NCI-H1436 (cell line): ENCODE measurements around the gene RNF217.

Source experiments
- DNase-seq: peaks from one replicate; lab custom pipeline; 2025; lab: John Stamatoyannopoulos, UW

Gene RNF217

GRCh38 chr6:125099211-125100073 is 137.2 kb downstream of the RNF217 start:
- DNase-seq: peak; percentile 52

GRCh38 chr6:125100074-125100652 is 137.9 kb downstream of the RNF217 start:
- DNase-seq: no peak

GRCh38 chr6:125101128-125101527 is 138.9 kb downstream of the RNF217 start:
- no peak for DNase-seq

- no peak for DNase-seq
Observed at GRCh38 chr6:125101631-125102030, 139.4 kb downstream of the RNF217 start.

GRCh38 chr6:125102411-125102810 is 140.2 kb downstream of the RNF217 start:
- DNase-seq: no peak

DNA sequence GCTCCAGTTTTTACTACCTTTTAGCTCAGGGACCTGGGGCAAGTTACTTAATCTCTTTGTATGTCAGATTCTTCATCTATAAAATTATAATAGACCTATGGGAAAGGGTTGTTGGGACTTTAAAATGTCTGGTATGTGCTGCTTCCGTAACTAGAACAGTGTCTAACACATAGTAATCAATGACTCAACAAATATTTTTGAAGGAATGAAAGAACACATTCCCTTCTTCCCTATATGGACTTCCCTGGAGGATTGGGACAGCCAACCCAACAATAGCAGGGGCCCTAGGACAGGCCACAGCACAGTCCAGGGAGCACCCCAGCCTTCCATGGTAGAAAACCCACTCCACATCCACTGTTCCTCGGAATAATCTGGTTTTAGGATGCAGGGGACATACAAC is 140.7 kb downstream of the RNF217 start:
- no peak for DNase-seq

DNA sequence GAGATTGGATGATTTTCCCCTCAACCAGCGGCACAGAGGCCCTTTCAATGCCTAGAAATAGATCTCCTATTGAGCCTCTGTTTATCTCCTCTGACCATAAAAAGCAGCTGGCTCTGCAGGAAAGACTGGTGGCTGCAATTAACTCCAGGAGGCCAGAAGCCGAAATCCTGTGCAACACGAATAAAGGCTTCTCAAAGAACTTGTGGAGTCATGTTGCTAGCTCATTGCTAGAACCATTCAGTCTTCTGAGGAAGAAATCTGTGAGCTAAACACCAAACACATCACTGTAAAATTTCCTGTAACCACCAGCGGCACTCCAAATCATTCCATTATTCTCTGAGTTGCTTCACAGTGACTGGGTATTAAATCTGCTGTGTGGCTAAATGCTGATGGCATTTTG is 142.2 kb downstream of the RNF217 start:
- no peak for DNase-seq

DNA sequence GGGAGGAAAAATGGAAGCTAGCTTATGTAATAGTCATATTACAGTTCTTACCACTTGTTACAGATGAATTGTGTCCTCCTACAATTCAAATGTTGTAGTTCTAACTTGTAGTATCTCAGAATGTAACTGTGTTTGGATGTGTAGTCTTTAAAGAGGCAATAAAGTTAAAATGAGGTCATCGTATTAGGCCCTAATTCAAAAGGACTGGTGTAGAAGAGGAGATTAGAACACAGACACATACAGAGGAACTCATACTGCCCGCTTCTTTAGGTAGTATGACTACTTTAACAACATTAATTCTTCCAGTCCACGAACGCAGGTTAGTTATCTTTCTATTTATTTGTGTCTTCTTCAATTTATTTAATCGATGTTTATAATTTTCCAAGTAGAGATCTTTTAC is 144.8 kb downstream of the RNF217 start:
- DNase-seq: no peak

DNA sequence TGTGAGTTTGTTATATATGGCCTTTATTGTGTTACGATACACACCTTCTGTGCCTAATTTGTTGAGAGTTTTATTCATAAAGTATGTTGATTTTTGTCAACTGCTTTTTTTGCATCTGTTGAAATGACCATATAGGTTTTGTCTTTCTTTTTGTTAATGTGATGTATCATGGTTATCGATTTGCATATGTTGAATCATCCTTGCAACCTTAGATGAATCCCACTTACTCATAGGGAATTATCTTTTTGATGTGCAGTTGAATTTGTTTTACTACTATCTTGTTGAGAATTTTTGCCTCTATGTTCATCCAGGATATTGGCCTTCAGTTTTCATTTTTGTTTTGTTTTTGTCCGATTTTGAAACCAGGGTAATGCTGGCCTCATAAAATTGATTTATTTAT is 145.7 kb downstream of the RNF217 start:
- DNase-seq: no peak

DNA sequence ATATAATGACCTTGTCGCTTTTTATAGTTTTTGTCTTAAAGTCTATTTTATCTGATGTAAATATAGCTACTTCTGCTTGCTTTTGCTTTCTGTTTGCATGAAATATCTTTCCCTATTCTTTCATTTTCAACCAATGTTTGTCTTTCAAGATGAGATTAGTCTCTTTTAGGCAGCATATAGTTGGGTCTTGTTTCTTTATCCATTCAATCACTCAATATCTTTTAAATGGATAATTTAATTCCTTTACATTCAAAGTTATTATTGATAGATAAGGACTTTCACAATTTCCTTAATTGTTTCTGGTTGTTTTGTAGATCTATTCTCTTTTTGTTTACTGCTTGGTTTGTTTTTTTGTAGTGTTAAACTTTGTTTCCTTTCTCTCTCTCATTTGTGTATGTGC is 147.8 kb downstream of the RNF217 start:
- no peak for DNase-seq

DNA sequence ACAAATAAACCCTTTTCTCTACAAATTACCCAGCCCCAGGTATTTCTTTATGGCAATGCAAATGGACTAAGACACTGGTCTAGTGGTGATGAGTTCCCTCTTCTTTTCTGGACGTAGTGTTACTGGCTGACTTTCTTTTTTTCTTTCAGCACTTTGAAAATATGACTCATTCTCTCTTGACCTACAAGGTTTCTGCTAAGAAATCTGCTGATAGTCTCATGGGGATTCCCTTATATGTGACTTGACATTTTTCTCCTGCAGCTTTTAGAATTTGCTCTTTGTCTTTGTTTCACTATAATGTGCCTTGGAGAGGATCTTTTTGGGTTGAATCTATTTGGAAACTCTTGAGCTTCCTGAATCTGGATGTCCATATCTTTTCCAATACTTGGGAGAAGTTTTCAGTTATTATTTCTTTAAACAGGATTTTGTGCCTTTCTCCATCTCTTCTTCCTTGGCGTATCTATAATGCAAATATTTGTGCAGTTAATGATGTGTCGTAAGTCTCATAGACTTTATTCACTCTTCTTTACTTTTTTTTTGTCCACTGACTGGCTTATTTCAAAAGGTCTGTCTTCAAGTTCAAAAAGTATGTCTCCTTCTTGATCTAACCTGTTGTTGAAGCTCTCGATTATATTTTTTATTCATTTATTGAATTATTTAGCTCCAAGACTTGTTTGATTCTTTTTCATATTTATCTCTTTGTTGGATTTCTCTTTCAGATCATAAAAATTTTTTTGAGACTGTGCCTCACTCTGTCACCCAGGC is 149.2 kb downstream of the RNF217 start:
- DNase-seq: no peak

GRCh38 chr6:125112934-125113333 is 150.7 kb downstream of the RNF217 start:
- no peak for DNase-seq

GRCh38 chr6:125114248-125114858 is 152.1 kb downstream of the RNF217 start:
- peak; percentile 36 for DNase-seq

- DNase-seq: no peak
Observed at GRCh38 chr6:125116170-125116569, 153.9 kb downstream of the RNF217 start.

DNA sequence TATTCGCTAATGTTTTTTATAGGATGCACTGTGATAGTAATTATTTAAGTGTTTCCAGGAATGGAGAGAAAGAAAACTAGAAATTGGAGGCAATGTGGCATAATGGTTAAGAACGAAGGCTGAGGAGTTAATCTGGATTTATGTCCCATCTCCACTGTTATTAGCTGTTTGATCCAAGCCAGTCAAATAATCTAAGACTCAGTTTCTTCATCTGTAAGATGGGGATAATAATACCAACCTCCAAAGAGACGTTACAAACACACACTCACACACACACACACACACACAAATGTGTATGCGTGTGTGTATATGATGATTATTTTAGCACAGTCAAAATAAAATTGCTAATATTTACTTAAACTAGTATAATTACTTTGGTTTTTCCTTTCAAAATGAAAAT is 154.5 kb downstream of the RNF217 start:
- no peak for DNase-seq

DNA sequence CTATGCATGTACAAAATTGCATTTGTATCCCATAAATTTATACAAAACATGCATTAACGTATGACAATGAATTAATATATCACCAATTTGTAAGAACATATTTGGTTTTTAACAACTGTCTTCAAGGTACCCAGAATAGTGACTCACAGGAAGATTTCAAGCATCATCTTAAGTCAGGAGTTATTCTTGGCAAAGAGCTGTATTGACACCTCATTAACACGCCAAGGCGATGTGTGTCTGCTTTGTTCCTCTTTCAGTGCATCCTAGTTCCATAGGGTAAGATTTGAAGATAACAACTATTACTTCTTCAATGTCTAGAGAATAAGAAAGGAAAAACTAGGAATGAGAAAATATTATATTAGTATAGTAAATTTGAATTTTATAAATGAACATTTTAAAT is 155.6 kb downstream of the RNF217 start:
- DNase-seq: no peak

DNA sequence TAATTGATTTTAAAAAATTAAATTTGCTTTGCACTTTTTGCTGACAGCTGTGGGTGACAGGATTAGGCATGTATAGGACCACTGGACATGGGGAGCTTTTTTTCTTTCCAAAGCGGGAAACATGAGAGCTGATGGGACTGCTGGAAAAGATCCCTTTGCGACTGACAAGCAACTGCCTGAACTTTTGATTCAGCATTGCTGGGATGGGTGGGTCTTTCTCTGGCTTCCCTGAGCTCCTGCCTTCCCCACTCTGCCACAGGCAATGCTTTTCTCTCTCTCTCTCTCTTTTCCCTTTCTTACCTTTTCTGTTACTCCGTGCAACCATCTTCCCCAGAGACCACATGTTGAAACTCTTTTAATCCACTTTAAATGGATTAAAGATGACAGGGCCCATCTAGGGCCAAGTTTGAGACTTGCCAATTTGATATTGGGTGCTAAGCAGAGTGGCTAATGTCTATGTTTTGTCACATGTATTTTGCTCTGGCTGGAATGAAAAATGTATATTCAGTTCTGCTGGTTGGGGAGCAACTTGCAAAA is 157.9 kb downstream of the RNF217 start:
- no peak for DNase-seq

DNA sequence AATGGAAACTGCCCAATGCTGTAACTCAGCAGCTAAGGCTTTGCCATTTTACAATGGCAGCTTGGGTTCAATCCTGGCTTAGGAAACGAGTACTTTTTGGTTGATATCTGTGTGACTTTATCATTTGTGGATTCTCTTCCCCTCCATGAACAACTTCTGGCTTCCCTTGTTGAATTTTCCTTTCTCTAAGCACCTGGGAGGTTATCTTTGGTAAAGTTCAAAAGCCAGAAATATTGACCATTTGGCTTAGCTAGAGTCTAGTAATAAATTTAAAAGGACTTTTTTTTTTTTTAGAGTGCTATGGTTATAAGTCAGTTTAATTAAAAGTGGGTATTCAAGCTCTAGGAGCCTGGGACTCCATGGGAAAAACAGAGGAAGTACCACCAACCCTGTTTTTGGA is 159.7 kb downstream of the RNF217 start:
- no peak for DNase-seq

- DNase-seq: no peak
Observed at GRCh38 chr6:125123051-125123450, 160.8 kb downstream of the RNF217 start.

DNA sequence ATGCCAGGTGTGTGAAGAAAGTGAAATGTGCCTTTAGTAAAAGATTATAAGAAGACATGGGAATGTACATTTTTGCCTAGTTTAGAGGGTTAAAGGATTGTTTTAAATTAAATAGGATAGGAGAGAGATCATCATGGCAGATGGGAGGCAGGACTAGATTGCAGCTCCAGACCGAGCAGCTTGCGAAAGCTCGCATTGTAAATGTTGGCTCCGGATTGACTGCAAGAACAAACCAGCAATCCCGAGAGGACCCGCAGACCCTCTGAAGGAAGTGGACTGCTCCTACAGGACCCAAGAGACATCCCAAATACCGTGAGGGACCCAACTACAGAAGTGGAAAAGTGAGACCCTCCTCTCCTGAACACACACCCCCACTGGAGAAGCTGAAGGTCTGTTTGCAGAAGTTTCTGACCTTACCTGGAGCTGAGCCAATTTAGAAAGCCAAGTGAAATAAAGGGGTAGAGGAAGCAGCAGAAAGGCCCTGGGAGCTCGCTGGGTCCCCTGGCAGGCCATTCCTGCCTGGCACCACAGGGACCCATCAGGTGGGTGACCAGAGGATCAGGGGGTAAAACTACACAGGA is 161.3 kb downstream of the RNF217 start:
- no peak for DNase-seq

- DNase-seq: no peak
Observed at GRCh38 chr6:125124049-125124669, 161.9 kb downstream of the RNF217 start.
